Tibial nerve (tissue), 3 donors: ENCODE data around the gene SDK1.

Experiments used
- POLR2A ChIP-seq, 2 donors: fragments of 450-650 bp; IDR thresholded peaks; one replicate each; pipeline ENCODE4 v1.6.1; 2017; ENCODE audit warnings: antibody characterized with exemption in 2 of 2, mild to moderate bottlenecking in 2 of 2, moderate library complexity in 2 of 2
- TF ChIP-seq, protein P1 (sequence below), 5 experiments: fragments of 200-600 bp in 3 of 5; fragments of 450-650 bp in 2 of 5; sonication (generic) in 3 of 5; IDR thresholded peaks; one replicate each; pipeline ENCODE4 v1.5.1; 2016 to 2019; ENCODE audit warnings: antibody characterized with exemption in 5 of 5, mild to moderate bottlenecking in 3 of 5, moderate library complexity in 2 of 5

DNA sequence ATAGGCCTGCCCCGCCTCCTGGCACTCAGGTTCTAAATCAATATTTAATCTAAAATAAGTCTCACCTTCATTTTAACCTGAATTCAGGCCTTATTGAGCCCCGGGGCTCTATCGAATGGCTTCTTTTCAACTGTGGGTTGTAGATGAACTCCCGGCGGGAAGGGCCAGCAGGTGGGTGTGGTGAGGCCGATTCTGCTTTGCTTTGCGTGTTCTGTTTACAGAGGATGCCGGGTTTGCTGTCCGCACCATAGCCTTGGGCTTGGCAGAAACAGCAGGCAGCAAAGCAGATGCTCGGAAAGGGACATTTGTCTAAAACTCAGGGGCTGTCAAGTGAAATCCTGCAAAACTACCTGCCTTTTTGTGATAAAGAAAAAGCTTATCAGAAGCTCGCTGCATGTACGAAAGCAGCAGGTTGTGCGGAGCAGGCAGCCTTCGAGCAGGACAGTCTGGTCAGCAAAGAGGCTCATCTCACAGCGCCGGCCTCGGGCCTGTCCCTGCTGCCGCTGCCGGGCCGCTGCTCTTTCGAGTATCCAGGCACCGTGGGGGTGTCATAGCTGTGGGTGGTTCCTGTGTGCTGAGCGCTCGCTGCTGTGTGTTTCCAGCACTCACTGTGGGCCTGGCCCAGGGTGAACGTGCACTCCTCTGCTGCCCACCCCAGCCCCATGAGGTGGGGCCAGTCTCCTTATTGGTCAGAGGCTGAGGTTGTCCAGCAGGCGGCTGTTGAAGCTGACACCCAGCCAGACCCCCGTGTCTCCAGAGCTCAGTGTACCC is 946.2 kb downstream of the SDK1 start:
- no peak for TF ChIP-seq POLR2A (IDR thresholded peaks at IDR 0.05)
- TF ChIP-seq, protein P1, sequence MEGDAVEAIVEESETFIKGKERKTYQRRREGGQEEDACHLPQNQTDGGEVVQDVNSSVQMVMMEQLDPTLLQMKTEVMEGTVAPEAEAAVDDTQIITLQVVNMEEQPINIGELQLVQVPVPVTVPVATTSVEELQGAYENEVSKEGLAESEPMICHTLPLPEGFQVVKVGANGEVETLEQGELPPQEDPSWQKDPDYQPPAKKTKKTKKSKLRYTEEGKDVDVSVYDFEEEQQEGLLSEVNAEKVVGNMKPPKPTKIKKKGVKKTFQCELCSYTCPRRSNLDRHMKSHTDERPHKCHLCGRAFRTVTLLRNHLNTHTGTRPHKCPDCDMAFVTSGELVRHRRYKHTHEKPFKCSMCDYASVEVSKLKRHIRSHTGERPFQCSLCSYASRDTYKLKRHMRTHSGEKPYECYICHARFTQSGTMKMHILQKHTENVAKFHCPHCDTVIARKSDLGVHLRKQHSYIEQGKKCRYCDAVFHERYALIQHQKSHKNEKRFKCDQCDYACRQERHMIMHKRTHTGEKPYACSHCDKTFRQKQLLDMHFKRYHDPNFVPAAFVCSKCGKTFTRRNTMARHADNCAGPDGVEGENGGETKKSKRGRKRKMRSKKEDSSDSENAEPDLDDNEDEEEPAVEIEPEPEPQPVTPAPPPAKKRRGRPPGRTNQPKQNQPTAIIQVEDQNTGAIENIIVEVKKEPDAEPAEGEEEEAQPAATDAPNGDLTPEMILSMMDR (IDR thresholded peaks at IDR 0.05) = no peak
